ENCODE results near the gene TBL1X. TPM values are rescaled to one million over a fixed set of nuclear protein-coding genes. Genes with fewer than 3 reads are reported as not detected.

The TBL1X gene
- total RNA-seq, 3 donors from 2014 or later = 18.6 to 24.6 (median 20.0) TPM

GRCh38 chrX:9708923-9709553 lies 244.2 kb downstream of the TBL1X start:
- H3K36me3 ChIP-seq = no peaks in the 10 kb centered on the region

GRCh38 chrX:9710332-9710731 lies 245.5 kb downstream of the TBL1X start:
- H3K27ac ChIP-seq = no peak overlapping the region
- no peaks in the 10 kb centered on the region for H3K4me1 ChIP-seq
- TF ChIP-seq CTCF (IDR thresholded peaks at IDR 0.05) (no peak), POLR2AphosphoS5 (IDR thresholded peaks at IDR 0.05) (no peak), POLR2A (IDR thresholded peaks at IDR 0.05) (no peak)
- H3K27me3 ChIP-seq = peaks cover 0 to 4% of the 10 kb centered on the region in 2 donors
- no peak for DNase-seq (ENCODE audit: low spot score in 2 of 2)
- intact Hi-C loops (cut with DNase I; ENCODE audit: low total_unique reads) = loop anchor here (10.0 kb wide), 1 partner anchor 966 kb away; no protein-coding TSS in a partner anchor
- H3K9me3 ChIP-seq = peaks cover 1% of the 10 kb centered on the region in 2 donors
- no peak overlapping the region for H3K4me3 ChIP-seq
- no peaks in the 10 kb centered on the region for H3K36me3 ChIP-seq

More at GRCh38 chrX:9708923-9709553, 244.2 kb downstream of the TBL1X start:
- peak; percentile 52 to 56 for DNase-seq (ENCODE audit: low spot score in 2 of 2)
- TF ChIP-seq POLR2AphosphoS5 (IDR thresholded peaks at IDR 0.05) (no peak), CTCF (IDR thresholded peaks at IDR 0.05) (peak in 2 of 3 donors; percentile 72 to 74)
- peaks cover 9 to 12% of the 10 kb centered on the region in 2 donors for H3K9me3 ChIP-seq
- no peak overlapping the region for H3K27ac ChIP-seq
- no peaks in the 10 kb centered on the region for H3K4me1 ChIP-seq
- H3K4me3 ChIP-seq = no peak overlapping the region
- H3K27me3 ChIP-seq = peaks cover 0 to 4% of the 10 kb centered on the region in 2 donors
- intact Hi-C loops (cut with DNase I; ENCODE audit: low total_unique reads) = loop anchor here (5.0 kb wide), 2 partner anchors 1287 to 1737 kb away; no protein-coding TSS in a partner anchor

GRCh38 chrX:9717376-9717775 lies 252.5 kb downstream of the TBL1X start:
- DNase-seq (ENCODE audit: low spot score in 2 of 2) = no peak
- Histone ChIP-seq H3K9me3 (peaks cover 0 to 1% of the 10 kb centered on the region in 2 donors), H3K27me3 (no peaks in the 10 kb centered on the region), H3K4me1 (no peaks in the 10 kb centered on the region), H3K36me3 (no peaks in the 10 kb centered on the region), H3K4me3 (no peak overlapping the region), H3K27ac (no peak overlapping the region)
- intact Hi-C loops (cut with DNase I; ENCODE audit: low total_unique reads) = loop anchor here (10.0 kb wide), 1 partner anchor 973 kb away; no protein-coding TSS in a partner anchor
- TF ChIP-seq CTCF (IDR thresholded peaks at IDR 0.05) (no peak), POLR2A (IDR thresholded peaks at IDR 0.05) (no peak), POLR2AphosphoS5 (IDR thresholded peaks at IDR 0.05) (no peak)

- Histone ChIP-seq H3K4me1 (no peaks in the 10 kb centered on the region), H3K36me3 (no peaks in the 10 kb centered on the region), H3K27me3 (peaks cover 0 to 7% of the 10 kb centered on the region in 2 donors), H3K9me3 (peaks cover 6 to 35% of the 10 kb centered on the region in 2 donors), H3K27ac (no peak overlapping the region), H3K4me3 (no peak overlapping the region)
- TF ChIP-seq POLR2AphosphoS5 (IDR thresholded peaks at IDR 0.05) = no peak
- no peak for TF ChIP-seq POLR2A (IDR thresholded peaks at IDR 0.05)
- TF ChIP-seq CTCF (IDR thresholded peaks at IDR 0.05) = no peak
- intact Hi-C loops (cut with DNase I; ENCODE audit: low total_unique reads) = loop anchor here (1.0 kb wide), 1 partner anchor 31 kb away; no protein-coding TSS in a partner anchor
- no peak for DNase-seq (ENCODE audit: low spot score in 2 of 2)
Observed at GRCh38 chrX:9724711-9725110, 259.9 kb downstream of the TBL1X start.

- H3K27ac ChIP-seq = no peak overlapping the region
- peaks cover 0 to 10% of the 10 kb centered on the region in 2 donors for H3K27me3 ChIP-seq
- intact Hi-C loops (cut with DNase I; ENCODE audit: low total_unique reads) = no loop called here
- TF ChIP-seq POLR2AphosphoS5 (IDR thresholded peaks at IDR 0.05) (no peak), CTCF (IDR thresholded peaks at IDR 0.05) (no peak), POLR2A (IDR thresholded peaks at IDR 0.05) (no peak)
- no peaks in the 10 kb centered on the region for H3K4me1 ChIP-seq
- no peak overlapping the region for H3K4me3 ChIP-seq
- H3K36me3 ChIP-seq = no peaks in the 10 kb centered on the region
- no peak for DNase-seq (ENCODE audit: low spot score in 2 of 2)
- H3K9me3 ChIP-seq = peaks cover 0 to 33% of the 10 kb centered on the region in 2 donors
Observed at GRCh38 chrX:9728261-9728660, 263.4 kb downstream of the TBL1X start.

All from breast epithelium (tissue), 4 donors.